WTC11 (cell line): ENCODE data around the gene GLB1L2. TPM values are rescaled to one million over a fixed set of nuclear protein-coding genes. Genes with fewer than 3 reads are reported as not detected.

Experiments
- ATAC-seq: fragments of 200-7000 bp; cut with Tn5 transposase; 2 replicates; pipeline ENCODE4 v1.10.0; 2021; ENCODE audit warnings: mild to moderate bottlenecking, moderate library complexity
- CTCF ChIA-PET: fragments of 300-600 bp; sonication (Branson Sonifier 250); formaldehyde crosslinking; loops from one replicate; lab custom pipeline; 2021; ENCODE audit warnings: antibody characterized with exemption; lab: Charles Lee
- POLR2A ChIA-PET: fragments of 350-600 bp; sonication (Branson Sonifier 250); formaldehyde crosslinking; loops from one replicate; lab custom pipeline; 2021; ENCODE audit warnings: antibody characterized with exemption; lab: Charles Lee
- DNase-seq: peaks from one replicate; pipeline ENCODE4 v3.0.0; 2021; ENCODE audit warnings: low spot score
- H3K27ac Mint-ChIP-seq: 2 replicates; pipeline ENCODE4 v1.8.0; 2021; ENCODE audit warnings: mixed read lengths
- H3K27me3 Mint-ChIP-seq: 2 replicates; pipeline ENCODE4 v1.8.0; 2021; ENCODE audit warnings: low read depth, mild to moderate bottlenecking, moderate library complexity, mixed read lengths
- H3K36me3 Mint-ChIP-seq: 2 replicates; pipeline ENCODE4 v1.8.0; 2021; ENCODE audit warnings: mixed read lengths
- H3K4me1 Mint-ChIP-seq: 2 replicates; pipeline ENCODE4 v1.8.0; 2022; ENCODE audit warnings: mixed read lengths
- H3K4me3 Mint-ChIP-seq: 2 replicates; pipeline ENCODE4 v1.8.0; 2021; ENCODE audit warnings: mild to moderate bottlenecking, moderate library complexity, mixed read lengths
- H3K9me3 Mint-ChIP-seq: 2 replicates; pipeline ENCODE4 v1.8.0; 2021; ENCODE audit warnings: mixed read lengths
- CBFB ChIP-seq: sonication (generic); formaldehyde crosslinking; IDR thresholded peaks from 2 replicates; pipeline ENCODE4 v1.8.1; 2022; ENCODE audit warnings: mild to moderate bottlenecking, low read depth, missing genetic modification reagents
- CREM ChIP-seq: sonication (generic); formaldehyde crosslinking; IDR thresholded peaks from 2 replicates; pipeline ENCODE4 v1.8.1; 2022; ENCODE audit warnings: mild to moderate bottlenecking, missing genetic modification reagents, moderate library complexity
- ELF4 ChIP-seq: sonication (generic); formaldehyde crosslinking; IDR thresholded peaks from 2 replicates; pipeline ENCODE4 v1.8.1; 2022; ENCODE audit warnings: low read depth, mild to moderate bottlenecking, moderate library complexity, missing genetic modification reagents
- ETV6 ChIP-seq: sonication (generic); formaldehyde crosslinking; IDR thresholded peaks from 2 replicates; pipeline ENCODE4 v1.8.1; 2022; ENCODE audit warnings: mild to moderate bottlenecking, missing genetic modification reagents
- GTF2I ChIP-seq: fragments of 250-450 bp; sonication (Bioruptor Pico); conservative IDR thresholded peaks from 2 replicates; pipeline ENCODE4 v1.4.0; 2021; ENCODE audit warnings: mild to moderate bottlenecking
- NFATC4 ChIP-seq: fragments of 250-450 bp; sonication (Bioruptor Pico); IDR thresholded peaks from 2 replicates; pipeline ENCODE4 v1.9.0; 2021; ENCODE audit warnings: mild to moderate bottlenecking
- NR1H2 ChIP-seq: sonication (generic); formaldehyde crosslinking; IDR thresholded peaks from 2 replicates; pipeline ENCODE4 v1.9.0; 2021; ENCODE audit warnings: mild to moderate bottlenecking, moderate library complexity, missing genetic modification reagents
- NR3C1 ChIP-seq: sonication (generic); formaldehyde crosslinking; conservative IDR thresholded peaks from 2 replicates; pipeline ENCODE4 v1.8.1; 2023; ENCODE audit warnings: low read depth, mild to moderate bottlenecking, missing genetic modification reagents
- SMAD3 ChIP-seq: sonication (generic); formaldehyde crosslinking; IDR thresholded peaks from 2 replicates; pipeline ENCODE4 v1.8.0; 2022; ENCODE audit warnings: missing genetic modification reagents, mild to moderate bottlenecking, borderline replicate concordance
- SOX15 ChIP-seq: fragments of 250-450 bp; sonication (Bioruptor Pico); IDR thresholded peaks from 2 replicates; pipeline ENCODE4 v1.9.0; 2021; ENCODE audit warnings: mild to moderate bottlenecking
- SP1 ChIP-seq: sonication (generic); formaldehyde crosslinking; conservative IDR thresholded peaks from 2 replicates; pipeline ENCODE4 v1.8.1; 2022; ENCODE audit warnings: missing genetic modification reagents
- TEAD1 ChIP-seq: sonication (generic); formaldehyde crosslinking; IDR thresholded peaks from 2 replicates; pipeline ENCODE4 v1.8.0; 2022; ENCODE audit warnings: mild to moderate bottlenecking, missing genetic modification reagents
- ZNF121 ChIP-seq: sonication (generic); formaldehyde crosslinking; IDR thresholded peaks from 2 replicates; pipeline ENCODE4 v1.8.0; 2023; ENCODE audit warnings: missing genetic modification reagents
- ZNF138 ChIP-seq: sonication (generic); formaldehyde crosslinking; conservative IDR thresholded peaks from 2 replicates; pipeline ENCODE4 v1.8.1; 2022; ENCODE audit warnings: mild to moderate bottlenecking, moderate library complexity, missing genetic modification reagents
- total RNA-seq: library from RNA; stranded (reverse); gene quantifications from 3 replicates; pipeline ENCODE4 v1.2.3, GENCODE V29; 2021
- TF ChIP-seq, protein P1 (sequence below): sonication (generic); formaldehyde crosslinking; IDR thresholded peaks from 2 replicates; pipeline ENCODE4 v1.8.1; 2023; ENCODE audit warnings: mild to moderate bottlenecking, missing genetic modification reagents
- TF ChIP-seq, protein P2 (sequence below): sonication (generic); formaldehyde crosslinking; IDR thresholded peaks from 2 replicates; pipeline ENCODE4 v1.8.1; 2023; ENCODE audit warnings: mild to moderate bottlenecking, missing genetic modification reagents, moderate library complexity
- TF ChIP-seq, protein P3 (sequence below): sonication (generic); formaldehyde crosslinking; IDR thresholded peaks from 2 replicates; pipeline ENCODE4 v1.8.1; 2023; ENCODE audit warnings: mild to moderate bottlenecking, moderate library complexity, missing genetic modification reagents
- TF ChIP-seq, protein P4 (sequence below): sonication (generic); formaldehyde crosslinking; IDR thresholded peaks from 2 replicates; pipeline ENCODE4 v1.8.1; 2022; ENCODE audit warnings: missing genetic modification reagents, borderline replicate concordance
- TF ChIP-seq, protein P5 (sequence below): sonication (generic); formaldehyde crosslinking; IDR thresholded peaks from 2 replicates; pipeline ENCODE4 v1.8.0; 2022; ENCODE audit warnings: mild to moderate bottlenecking, missing genetic modification reagents

GLB1L2 gene
- total RNA-seq, 1 experiment from 2014 or later, result 6.0 TPM

DNA sequence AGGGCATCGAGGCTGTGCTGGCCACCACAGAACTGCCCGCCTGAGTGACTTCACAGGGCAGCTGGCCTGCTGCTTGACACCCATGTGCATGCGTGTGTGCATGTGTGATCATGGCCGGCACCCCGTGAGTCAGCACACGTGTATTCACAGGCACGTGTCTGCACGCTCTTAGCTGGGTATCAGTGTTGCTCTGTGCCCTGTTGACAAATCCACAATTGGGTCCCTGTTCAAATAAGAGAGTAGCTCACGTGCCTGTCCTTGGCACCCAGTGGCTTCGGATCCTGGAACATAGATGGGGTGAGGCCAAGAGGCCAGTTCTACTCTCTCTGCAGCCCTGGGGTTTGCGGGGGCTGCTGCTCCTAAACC, 66.3 kb downstream of the GLB1L2 start (continued):
- TF ChIP-seq, protein P1, sequence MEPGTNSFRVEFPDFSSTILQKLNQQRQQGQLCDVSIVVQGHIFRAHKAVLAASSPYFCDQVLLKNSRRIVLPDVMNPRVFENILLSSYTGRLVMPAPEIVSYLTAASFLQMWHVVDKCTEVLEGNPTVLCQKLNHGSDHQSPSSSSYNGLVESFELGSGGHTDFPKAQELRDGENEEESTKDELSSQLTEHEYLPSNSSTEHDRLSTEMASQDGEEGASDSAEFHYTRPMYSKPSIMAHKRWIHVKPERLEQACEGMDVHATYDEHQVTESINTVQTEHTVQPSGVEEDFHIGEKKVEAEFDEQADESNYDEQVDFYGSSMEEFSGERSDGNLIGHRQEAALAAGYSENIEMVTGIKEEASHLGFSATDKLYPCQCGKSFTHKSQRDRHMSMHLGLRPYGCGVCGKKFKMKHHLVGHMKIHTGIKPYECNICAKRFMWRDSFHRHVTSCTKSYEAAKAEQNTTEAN, result no peak
- TF ChIP-seq SOX15, result no peak
- no peak for TF ChIP-seq ZNF138 (CRISPR knock-in tag)
- no peak for TF ChIP-seq SMAD3 (CRISPR knock-in tag)

DNA sequence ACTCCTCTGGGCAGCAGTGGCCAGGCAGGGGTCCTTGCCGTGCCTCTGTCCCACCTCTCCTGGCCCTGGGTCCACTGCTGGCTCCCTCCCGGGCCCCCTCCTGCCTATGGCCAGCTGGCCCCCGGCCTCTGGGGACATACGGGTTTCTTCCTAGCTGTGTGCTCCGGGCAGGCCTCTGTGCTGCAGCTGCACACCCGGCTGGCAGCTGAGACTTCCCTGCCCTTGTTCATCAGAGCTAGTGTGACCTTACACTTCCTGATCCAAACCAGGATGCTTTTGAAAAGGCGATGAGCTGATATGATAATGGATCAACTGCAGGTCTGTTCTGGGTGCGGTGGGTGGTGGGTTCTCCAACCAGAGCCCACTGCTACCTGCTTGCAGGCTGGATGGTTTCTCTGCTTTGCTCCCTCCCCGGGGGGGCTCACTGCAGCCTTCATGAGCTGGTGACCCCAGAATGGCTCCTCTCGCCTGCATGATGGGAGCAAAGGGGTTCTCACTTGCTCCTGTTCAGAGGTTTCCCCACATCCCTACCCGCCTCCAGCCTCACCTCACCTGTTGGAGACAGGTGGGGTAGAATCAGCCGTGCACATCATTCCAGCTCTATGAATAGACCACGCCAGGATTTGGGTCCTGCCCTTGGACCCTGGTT, 67.0 kb downstream of the GLB1L2 start:
- H3K27ac Mint-ChIP-seq, result no peak overlapping the region
- ATAC-seq, result no peak
- peaks cover 8% of the 10 kb centered on the region for H3K9me3 Mint-ChIP-seq
- DNase-seq, result no peak
- peaks cover 7% of the 10 kb centered on the region; the same call in 1 of the 2 replicates for H3K4me1 Mint-ChIP-seq
- POLR2A ChIA-PET, result no interaction called here
- H3K36me3 Mint-ChIP-seq, result peaks cover 11% of the 10 kb centered on the region
- H3K4me3 Mint-ChIP-seq, result no peak overlapping the region
- no peaks in the 10 kb centered on the region for H3K27me3 Mint-ChIP-seq
- TF ChIP-seq NR3C1 (CRISPR knock-in tag) (no peak), ETV6 (CRISPR knock-in tag) (no peak), SP1 (CRISPR knock-in tag) (no peak), GTF2I (no peak), CBFB (CRISPR knock-in tag) (no peak), NR1H2 (CRISPR knock-in tag) (no peak), CREM (no peak), SMAD3 (CRISPR knock-in tag) (no peak), ELF4 (CRISPR knock-in tag) (no peak), NFATC4 (no peak), TEAD1 (CRISPR knock-in tag) (no peak), ZNF121 (CRISPR knock-in tag) (no peak)
- TF ChIP-seq, protein P2, sequence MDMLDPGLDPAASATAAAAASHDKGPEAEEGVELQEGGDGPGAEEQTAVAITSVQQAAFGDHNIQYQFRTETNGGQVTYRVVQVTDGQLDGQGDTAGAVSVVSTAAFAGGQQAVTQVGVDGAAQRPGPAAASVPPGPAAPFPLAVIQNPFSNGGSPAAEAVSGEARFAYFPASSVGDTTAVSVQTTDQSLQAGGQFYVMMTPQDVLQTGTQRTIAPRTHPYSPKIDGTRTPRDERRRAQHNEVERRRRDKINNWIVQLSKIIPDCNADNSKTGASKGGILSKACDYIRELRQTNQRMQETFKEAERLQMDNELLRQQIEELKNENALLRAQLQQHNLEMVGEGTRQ (CRISPR knock-in tag), result no peak
- TF ChIP-seq, protein P3, sequence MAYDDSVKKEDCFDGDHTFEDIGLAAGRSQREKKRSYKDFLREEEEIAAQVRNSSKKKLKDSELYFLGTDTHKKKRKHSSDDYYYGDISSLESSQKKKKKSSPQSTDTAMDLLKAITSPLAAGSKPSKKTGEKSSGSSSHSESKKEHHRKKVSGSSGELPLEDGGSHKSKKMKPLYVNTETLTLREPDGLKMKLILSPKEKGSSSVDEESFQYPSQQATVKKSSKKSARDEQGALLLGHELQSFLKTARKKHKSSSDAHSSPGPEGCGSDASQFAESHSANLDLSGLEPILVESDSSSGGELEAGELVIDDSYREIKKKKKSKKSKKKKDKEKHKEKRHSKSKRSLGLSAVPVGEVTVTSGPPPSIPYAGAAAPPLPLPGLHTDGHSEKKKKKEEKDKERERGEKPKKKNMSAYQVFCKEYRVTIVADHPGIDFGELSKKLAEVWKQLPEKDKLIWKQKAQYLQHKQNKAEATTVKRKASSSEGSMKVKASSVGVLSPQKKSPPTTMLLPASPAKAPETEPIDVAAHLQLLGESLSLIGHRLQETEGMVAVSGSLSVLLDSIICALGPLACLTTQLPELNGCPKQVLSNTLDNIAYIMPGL, result no peak
- TF ChIP-seq, protein P4, sequence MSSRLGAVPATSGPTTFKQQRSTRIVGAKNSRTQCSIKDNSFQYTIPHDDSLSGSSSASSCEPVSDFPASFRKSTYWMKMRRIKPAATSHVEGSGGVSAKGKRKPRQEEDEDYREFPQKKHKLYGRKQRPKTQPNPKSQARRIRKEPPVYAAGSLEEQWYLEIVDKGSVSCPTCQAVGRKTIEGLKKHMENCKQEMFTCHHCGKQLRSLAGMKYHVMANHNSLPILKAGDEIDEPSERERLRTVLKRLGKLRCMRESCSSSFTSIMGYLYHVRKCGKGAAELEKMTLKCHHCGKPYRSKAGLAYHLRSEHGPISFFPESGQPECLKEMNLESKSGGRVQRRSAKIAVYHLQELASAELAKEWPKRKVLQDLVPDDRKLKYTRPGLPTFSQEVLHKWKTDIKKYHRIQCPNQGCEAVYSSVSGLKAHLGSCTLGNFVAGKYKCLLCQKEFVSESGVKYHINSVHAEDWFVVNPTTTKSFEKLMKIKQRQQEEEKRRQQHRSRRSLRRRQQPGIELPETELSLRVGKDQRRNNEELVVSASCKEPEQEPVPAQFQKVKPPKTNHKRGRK, result no peak
- TF ChIP-seq, protein P5, sequence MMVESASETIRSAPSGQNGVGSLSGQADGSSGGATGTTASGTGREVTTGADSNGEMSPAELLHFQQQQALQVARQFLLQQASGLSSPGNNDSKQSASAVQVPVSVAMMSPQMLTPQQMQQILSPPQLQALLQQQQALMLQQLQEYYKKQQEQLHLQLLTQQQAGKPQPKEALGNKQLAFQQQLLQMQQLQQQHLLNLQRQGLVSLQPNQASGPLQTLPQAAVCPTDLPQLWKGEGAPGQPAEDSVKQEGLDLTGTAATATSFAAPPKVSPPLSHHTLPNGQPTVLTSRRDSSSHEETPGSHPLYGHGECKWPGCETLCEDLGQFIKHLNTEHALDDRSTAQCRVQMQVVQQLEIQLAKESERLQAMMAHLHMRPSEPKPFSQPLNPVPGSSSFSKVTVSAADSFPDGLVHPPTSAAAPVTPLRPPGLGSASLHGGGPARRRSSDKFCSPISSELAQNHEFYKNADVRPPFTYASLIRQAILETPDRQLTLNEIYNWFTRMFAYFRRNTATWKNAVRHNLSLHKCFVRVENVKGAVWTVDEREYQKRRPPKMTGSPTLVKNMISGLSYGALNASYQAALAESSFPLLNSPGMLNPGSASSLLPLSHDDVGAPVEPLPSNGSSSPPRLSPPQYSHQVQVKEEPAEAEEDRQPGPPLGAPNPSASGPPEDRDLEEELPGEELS, result no peak
- CTCF ChIA-PET, result no interaction called here
